ENCODE data around the gene MOCOS. TPM values are rescaled to one million over a fixed set of nuclear protein-coding genes. Genes with fewer than 3 reads are reported as not detected.

MOCOS gene
- total and polyA plus RNA-seq, 2 experiments from 2014 or later = 3.1 to 8.6 TPM

DNA sequence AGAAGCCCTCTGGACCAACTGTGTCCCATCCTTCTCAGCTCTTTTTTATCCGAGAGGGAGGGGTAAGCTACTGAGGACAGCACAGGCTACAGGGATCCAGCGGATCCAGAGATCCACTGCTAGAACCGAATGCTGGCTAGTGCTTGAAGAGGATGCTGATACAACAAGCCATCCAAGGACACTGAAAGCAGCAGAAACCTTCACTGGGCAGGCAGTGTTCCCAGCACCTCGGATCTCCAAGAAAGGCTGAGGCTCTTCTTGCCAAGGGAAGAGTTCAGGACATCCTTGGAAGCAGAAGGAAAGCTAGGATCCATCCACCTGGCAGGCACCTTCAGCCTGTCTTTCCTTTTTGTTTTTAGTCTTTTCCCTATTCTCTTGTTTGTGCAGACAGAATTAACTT, 97.0 kb downstream of the MOCOS start:
- no peaks in the 10 kb centered on the region for H3K36me3 ChIP-seq (replicated peaks; ENCODE audit: insufficient read depth, low read depth)
- no peak overlapping the region for H3K4me3 ChIP-seq
- DNase-seq (ENCODE audit: low spot score) = no peak
- H3K79me2 ChIP-seq = no peaks in the 10 kb centered on the region
- no peak overlapping the region for H3K4me2 ChIP-seq
- H3K9me2 ChIP-seq (replicated peaks; ENCODE audit: insufficient read depth) = no peaks in the 10 kb centered on the region
- TF ChIP-seq, protein P1, sequence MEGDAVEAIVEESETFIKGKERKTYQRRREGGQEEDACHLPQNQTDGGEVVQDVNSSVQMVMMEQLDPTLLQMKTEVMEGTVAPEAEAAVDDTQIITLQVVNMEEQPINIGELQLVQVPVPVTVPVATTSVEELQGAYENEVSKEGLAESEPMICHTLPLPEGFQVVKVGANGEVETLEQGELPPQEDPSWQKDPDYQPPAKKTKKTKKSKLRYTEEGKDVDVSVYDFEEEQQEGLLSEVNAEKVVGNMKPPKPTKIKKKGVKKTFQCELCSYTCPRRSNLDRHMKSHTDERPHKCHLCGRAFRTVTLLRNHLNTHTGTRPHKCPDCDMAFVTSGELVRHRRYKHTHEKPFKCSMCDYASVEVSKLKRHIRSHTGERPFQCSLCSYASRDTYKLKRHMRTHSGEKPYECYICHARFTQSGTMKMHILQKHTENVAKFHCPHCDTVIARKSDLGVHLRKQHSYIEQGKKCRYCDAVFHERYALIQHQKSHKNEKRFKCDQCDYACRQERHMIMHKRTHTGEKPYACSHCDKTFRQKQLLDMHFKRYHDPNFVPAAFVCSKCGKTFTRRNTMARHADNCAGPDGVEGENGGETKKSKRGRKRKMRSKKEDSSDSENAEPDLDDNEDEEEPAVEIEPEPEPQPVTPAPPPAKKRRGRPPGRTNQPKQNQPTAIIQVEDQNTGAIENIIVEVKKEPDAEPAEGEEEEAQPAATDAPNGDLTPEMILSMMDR (IDR thresholded peaks at IDR 0.05; ENCODE audit: poor library complexity) = no peak
- no peak for TF ChIP-seq EZH2 (IDR thresholded peaks at IDR 0.05; ENCODE audit: borderline replicate concordance)
- TF ChIP-seq EZH2phosphoT487 (IDR thresholded peaks at IDR 0.05; ENCODE audit: low read depth, severe bottlenecking, unreplicated experiment) = no peak
- 79% methylated on average over 4 of the region's 4 CpGs for WGBS (ENCODE audit: low lambda C conversion rate, missing lambda C conversion rate)
- H3K27me3 ChIP-seq = peaks cover under 1% of the 10 kb centered on the region
- no peaks in the 10 kb centered on the region for H3K4me1 ChIP-seq (ENCODE audit: insufficient read depth)
- no peaks in the 10 kb centered on the region for H4K20me1 ChIP-seq (ENCODE audit: insufficient read depth, poor library complexity, severe bottlenecking)
- no peak overlapping the region for H3K27ac ChIP-seq
- H3K9me3 ChIP-seq (ENCODE audit: low read depth) = no peaks in the 10 kb centered on the region
- no peak overlapping the region for H2AFZ ChIP-seq

DNA sequence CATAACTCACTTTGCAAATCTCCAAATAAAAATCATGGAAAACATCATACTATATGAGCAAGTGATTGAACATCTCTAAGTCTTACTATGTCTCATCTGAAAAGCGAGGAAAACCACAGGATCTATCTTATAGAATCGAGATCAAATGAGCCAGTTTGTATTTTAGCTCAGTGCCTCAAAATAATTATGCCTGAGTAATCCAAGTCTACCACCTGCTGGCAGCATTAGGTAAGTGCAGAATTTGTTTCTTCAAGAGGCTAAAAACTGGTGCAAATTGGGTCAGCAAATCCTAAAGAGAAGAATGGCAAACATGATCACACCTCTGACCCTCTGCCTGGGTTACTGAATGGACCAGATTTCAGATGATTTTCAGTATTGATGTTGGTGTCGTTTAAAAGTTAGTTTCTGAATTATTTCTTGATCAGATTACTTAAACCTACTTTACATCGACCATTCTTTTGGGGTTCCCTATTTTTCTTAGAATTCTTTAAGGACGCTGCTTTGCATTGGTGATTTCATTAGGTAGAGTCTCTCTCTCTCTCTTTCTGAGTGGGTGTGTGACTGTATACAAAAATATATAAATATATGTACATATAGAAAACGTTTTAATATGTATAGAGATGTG, 97.5 kb downstream of the MOCOS start:
- no peak overlapping the region for H3K4me3 ChIP-seq

DNA sequence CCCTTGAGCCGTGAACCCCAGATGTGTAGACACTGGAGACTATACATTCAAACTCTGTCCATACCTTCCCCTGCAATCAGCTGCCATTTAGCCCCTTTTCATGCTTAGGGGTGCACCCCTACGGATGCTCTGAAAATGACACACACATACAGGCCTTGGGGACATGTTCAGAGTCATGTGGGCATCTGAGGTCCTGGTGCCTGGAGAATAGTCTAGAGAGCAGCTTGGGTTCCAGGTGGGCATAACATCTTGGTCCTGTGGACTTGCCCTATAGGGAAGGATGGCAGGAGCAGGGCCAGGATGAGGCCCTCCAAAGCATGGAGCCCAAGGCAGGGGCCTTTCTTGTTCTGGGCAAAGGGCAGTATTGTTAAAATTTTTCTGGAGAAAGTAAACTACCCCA, 100.4 kb downstream of the MOCOS start:
- H3K36me3 ChIP-seq (replicated peaks; ENCODE audit: insufficient read depth, low read depth) = no peaks in the 10 kb centered on the region

More for the DNA sequence above, 97.5 kb downstream of the MOCOS start:
- Histone ChIP-seq H3K36me3 (replicated peaks; ENCODE audit: insufficient read depth, low read depth) (no peaks in the 10 kb centered on the region), H2AFZ (no peak overlapping the region), H3K4me1 (ENCODE audit: insufficient read depth) (no peaks in the 10 kb centered on the region), H3K27ac (no peak overlapping the region), H3K4me2 (no peak overlapping the region), H3K27me3 (no peaks in the 10 kb centered on the region), H3K9me3 (ENCODE audit: low read depth) (no peaks in the 10 kb centered on the region), H4K20me1 (ENCODE audit: insufficient read depth, poor library complexity, severe bottlenecking) (no peaks in the 10 kb centered on the region), H3K79me2 (no peaks in the 10 kb centered on the region), H3K9me2 (replicated peaks; ENCODE audit: insufficient read depth) (no peaks in the 10 kb centered on the region)
- 40% methylated on average over 6 of the region's 6 CpGs for WGBS (ENCODE audit: low lambda C conversion rate, missing lambda C conversion rate)
- TF ChIP-seq EZH2 (IDR thresholded peaks at IDR 0.05; ENCODE audit: borderline replicate concordance) = no peak
- TF ChIP-seq, protein P1 (IDR thresholded peaks at IDR 0.05; ENCODE audit: poor library complexity) = peak; percentile 94
- DNase-seq (ENCODE audit: low spot score) = peak; percentile 64

More for the DNA sequence above, 100.4 kb downstream of the MOCOS start:
- Histone ChIP-seq H4K20me1 (ENCODE audit: insufficient read depth, poor library complexity, severe bottlenecking) (no peaks in the 10 kb centered on the region), H3K4me1 (ENCODE audit: insufficient read depth) (no peaks in the 10 kb centered on the region), H3K9me3 (ENCODE audit: low read depth) (no peaks in the 10 kb centered on the region), H2AFZ (no peak overlapping the region), H3K79me2 (no peaks in the 10 kb centered on the region), H3K27me3 (no peaks in the 10 kb centered on the region), H3K4me2 (no peak overlapping the region), H3K9me2 (replicated peaks; ENCODE audit: insufficient read depth) (no peaks in the 10 kb centered on the region), H3K4me3 (no peak overlapping the region), H3K27ac (no peak overlapping the region)
- no peak for DNase-seq (ENCODE audit: low spot score)
- 97% methylated on average over 2 of the region's 2 CpGs for WGBS (ENCODE audit: low lambda C conversion rate, missing lambda C conversion rate)
- TF ChIP-seq, protein P1 (IDR thresholded peaks at IDR 0.05; ENCODE audit: poor library complexity) = no peak
- TF ChIP-seq EZH2 (IDR thresholded peaks at IDR 0.05; ENCODE audit: borderline replicate concordance) (no peak), EZH2phosphoT487 (IDR thresholded peaks at IDR 0.05; ENCODE audit: low read depth, severe bottlenecking, unreplicated experiment) (no peak)
